RWPE1 (cell line): ENCODE data around the gene LMO3.

Experiments
- CTCF ChIA-PET: fragments of 350-600 bp; sonication (Branson Sonifier 250); formaldehyde crosslinking; extraction: SDS; loops from one replicate; lab custom pipeline; 2021; lab: Yijun Ruan, JAX
- POLR2A ChIA-PET: fragments of 400-600 bp; formaldehyde crosslinking; extraction: SDS; loops from one replicate; lab custom pipeline; 2020; ENCODE audit warnings: antibody characterized with exemption; ENCODE audit not compliant: low non-redundant PET; lab: Yijun Ruan, JAX
- DNase-seq: peaks from one replicate; pipeline ENCODE4 v3.0.0; 2012; ENCODE audit warnings: low spot score
- H3K27ac ChIP-seq: fragments of 450-650 bp; 2 replicates; pipeline ENCODE4 v1.5.1; 2017
- TF ChIP-seq, protein P1 (sequence below): fragments of 450-650 bp; conservative IDR thresholded peaks from 2 replicates; pipeline ENCODE4 v1.5.1; 2017; ENCODE audit warnings: low read depth, mild to moderate bottlenecking

LMO3 gene

DNA sequence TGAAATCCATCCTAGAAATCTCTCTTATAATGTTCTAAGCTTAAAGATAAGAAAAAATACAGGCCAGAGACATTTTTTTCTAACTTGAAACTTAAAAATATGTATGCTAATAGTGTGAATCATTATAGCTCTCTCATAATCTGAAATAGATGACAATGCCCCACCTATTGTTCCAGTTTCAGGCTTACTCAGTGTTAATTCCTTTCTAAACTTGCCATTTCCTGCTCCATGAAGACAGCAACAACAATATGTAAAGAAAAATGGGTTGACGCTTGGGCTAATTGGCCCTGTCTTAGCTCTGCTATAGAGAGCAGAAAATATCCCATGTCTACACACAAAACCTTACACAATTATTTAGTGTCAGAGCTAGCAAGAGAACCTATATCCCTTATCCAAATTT lies 37.1 kb downstream of the LMO3 start:
- TF ChIP-seq, protein P1, sequence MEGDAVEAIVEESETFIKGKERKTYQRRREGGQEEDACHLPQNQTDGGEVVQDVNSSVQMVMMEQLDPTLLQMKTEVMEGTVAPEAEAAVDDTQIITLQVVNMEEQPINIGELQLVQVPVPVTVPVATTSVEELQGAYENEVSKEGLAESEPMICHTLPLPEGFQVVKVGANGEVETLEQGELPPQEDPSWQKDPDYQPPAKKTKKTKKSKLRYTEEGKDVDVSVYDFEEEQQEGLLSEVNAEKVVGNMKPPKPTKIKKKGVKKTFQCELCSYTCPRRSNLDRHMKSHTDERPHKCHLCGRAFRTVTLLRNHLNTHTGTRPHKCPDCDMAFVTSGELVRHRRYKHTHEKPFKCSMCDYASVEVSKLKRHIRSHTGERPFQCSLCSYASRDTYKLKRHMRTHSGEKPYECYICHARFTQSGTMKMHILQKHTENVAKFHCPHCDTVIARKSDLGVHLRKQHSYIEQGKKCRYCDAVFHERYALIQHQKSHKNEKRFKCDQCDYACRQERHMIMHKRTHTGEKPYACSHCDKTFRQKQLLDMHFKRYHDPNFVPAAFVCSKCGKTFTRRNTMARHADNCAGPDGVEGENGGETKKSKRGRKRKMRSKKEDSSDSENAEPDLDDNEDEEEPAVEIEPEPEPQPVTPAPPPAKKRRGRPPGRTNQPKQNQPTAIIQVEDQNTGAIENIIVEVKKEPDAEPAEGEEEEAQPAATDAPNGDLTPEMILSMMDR, result no peak
- no peak overlapping the region for H3K27ac ChIP-seq
- ChIA-PET CTCF (no interaction called here), POLR2A (no interaction called here)
- peak; percentile 29 for DNase-seq

DNA sequence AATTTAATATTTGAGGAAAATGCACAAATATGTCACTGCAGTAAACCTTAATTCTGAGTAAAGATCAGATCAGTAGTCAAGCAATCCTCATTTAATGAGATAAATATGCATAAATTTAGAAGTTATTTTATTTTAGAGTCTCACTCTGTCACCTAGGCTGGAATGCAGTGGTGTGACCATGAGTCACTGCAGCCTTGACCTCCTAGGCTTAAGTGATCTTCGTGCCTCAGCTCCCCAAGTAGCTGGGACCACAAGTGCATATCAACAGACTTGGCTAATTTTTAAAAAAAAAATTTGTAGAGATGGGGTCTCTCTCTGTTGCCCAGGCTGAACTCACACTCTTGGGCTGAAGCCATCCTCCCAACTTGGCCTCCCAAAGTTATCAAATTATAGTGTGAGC lies 41.3 kb downstream of the LMO3 start:
- CTCF ChIA-PET, result no interaction called here
- POLR2A ChIA-PET, result no interaction called here
- TF ChIP-seq, protein P1, result no peak
- no peak for DNase-seq
- no peak overlapping the region for H3K27ac ChIP-seq

- no peak for DNase-seq
- TF ChIP-seq, protein P1, result no peak
- H3K27ac ChIP-seq, result no peak overlapping the region
- ChIA-PET CTCF (no interaction called here), POLR2A (interaction anchor here (0.7 kb wide), 1 partner anchor 162 kb away, joined by 3 read pairs; no protein-coding TSS in a partner anchor)
Measured at GRCh38 chr12:16563504-16563903, 42.5 kb downstream of the LMO3 start.

DNA sequence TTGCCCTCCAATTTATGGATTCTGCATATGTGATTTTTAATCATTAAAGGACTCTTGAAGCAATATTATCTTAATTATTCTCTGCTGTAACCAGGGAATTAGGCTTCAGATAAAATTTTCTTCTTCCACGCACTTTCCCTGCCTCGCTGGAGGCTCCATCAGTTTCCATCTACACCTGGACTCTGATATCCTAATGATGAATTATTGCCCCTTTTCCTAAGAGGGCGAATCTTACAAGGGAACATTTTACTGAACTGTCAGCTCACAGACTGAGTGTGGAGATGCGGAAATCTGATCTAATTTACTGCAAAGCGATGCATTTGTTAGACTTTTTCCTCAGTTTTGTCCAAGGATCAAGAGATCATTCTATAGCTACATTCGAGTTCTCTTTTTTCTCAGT lies 43.0 kb downstream of the LMO3 start:
- CTCF ChIA-PET, result no interaction called here
- DNase-seq, result no peak
- POLR2A ChIA-PET, result interaction anchor here (0.7 kb wide), 1 partner anchor 162 kb away, joined by 3 read pairs; no protein-coding TSS in a partner anchor
- TF ChIP-seq, protein P1, result no peak
- no peak overlapping the region for H3K27ac ChIP-seq

DNA sequence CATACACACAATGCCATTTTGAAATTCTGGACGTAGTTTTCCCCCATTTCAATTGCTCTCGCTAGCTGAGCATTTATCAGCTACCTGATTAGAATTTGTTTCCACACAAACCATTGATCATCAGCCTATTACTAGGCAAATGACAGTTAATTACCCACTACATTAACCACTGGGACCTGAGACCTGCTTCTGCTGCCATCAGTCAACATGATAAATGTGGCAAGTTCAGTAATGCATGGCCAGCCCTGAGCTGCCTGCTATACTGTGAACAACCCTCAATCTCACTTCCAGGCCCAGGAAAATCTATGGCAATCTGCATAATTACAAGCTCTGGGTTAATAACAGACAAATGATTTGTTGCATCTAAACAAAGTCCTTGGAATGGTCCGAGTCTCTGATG lies 43.5 kb downstream of the LMO3 start:
- ChIA-PET CTCF (no interaction called here), POLR2A (no interaction called here)
- TF ChIP-seq, protein P1, result no peak
- H3K27ac ChIP-seq, result no peak overlapping the region
- no peak for DNase-seq

- TF ChIP-seq, protein P1, result no peak
- no peak for DNase-seq
- H3K27ac ChIP-seq, result no peak overlapping the region
- CTCF ChIA-PET, result interaction anchor here (0.5 to 0.6 kb wide), 2 partner anchors 125 to 1541 kb away, joined by 3 to 7 read pairs; no protein-coding TSS in a partner anchor
- POLR2A ChIA-PET, result no interaction called here
Measured at GRCh38 chr12:16560273-16560672, 45.7 kb downstream of the LMO3 start.

DNA sequence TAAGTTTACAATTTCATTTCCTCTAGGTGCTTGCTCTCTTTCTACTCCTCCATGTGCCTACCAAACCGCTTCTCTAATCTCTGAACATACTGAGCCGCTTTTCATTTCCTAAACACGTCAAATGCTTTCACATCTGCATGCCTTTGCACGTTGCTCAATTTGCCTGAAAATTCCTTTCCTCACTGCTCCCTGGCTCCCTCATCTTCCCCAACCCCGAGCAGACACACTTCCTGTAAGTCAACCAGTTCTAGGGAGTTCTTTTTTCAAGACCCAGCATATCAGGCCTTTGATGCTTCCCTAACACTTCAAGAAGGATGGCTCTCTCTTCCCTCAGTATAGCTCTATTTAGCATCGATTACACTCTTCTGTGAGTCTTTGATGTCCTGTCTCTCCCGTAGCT lies 50.3 kb downstream of the LMO3 start:
- TF ChIP-seq, protein P1, result no peak
- ChIA-PET POLR2A (no interaction called here), CTCF (no interaction called here)
- H3K27ac ChIP-seq, result no peak overlapping the region
- DNase-seq, result peak; percentile 6
